Loucy (cell line): ENCODE results near the gene KRR1.

ENCODE experiments used
- H2AFZ ChIP-seq: fragments of 200-600 bp; sonication (generic); 2 replicates; pipeline ENCODE4 v1.6.0; 2016; ENCODE audit warnings: antibody characterized with exemption, mild to moderate bottlenecking, low read length, moderate library complexity
- H3F3A ChIP-seq: fragments of 200-600 bp; 2 replicates; pipeline ENCODE4 v1.6.0; 2016; ENCODE audit warnings: antibody characterized with exemption, low read depth, mild to moderate bottlenecking
- H3K27me3 ChIP-seq: fragments of 200-600 bp; sonication (generic); 2 replicates; pipeline ENCODE4 v1.6.1; 2014; ENCODE audit warnings: low read length, mild to moderate bottlenecking; ENCODE audit not compliant: insufficient read depth, poor library complexity, severe bottlenecking
- H3K36me3 ChIP-seq: fragments of 200-600 bp; sonication (generic); 2 replicates; pipeline ENCODE4 v1.6.1; 2016; ENCODE audit warnings: low read length; ENCODE audit not compliant: insufficient read depth
- H3K4me1 ChIP-seq: fragments of 200-600 bp; sonication (generic); 2 replicates; pipeline ENCODE4 v1.5.1; 2014; ENCODE audit warnings: low read length, mild to moderate bottlenecking; ENCODE audit not compliant: insufficient read depth, poor library complexity, severe bottlenecking
- H3K4me2 ChIP-seq: fragments of 200-600 bp; sonication (generic); 2 replicates; pipeline ENCODE4 v1.6.0; 2014; ENCODE audit warnings: antibody characterized with exemption, low read length, low read depth, mild to moderate bottlenecking; ENCODE audit not compliant: poor library complexity, severe bottlenecking
- H3K4me3 ChIP-seq: fragments of 200-600 bp; sonication (generic); 2 replicates; pipeline ENCODE4 v1.5.1; 2014; ENCODE audit warnings: low read length, mild to moderate bottlenecking, mixed read lengths; ENCODE audit not compliant: poor library complexity, severe bottlenecking
- H3K79me2 ChIP-seq: fragments of 200-600 bp; sonication (generic); 2 replicates; pipeline ENCODE4 v1.6.1; 2014; ENCODE audit warnings: low read length; ENCODE audit not compliant: insufficient read depth
- H3K9ac ChIP-seq: fragments of 200-600 bp; sonication (generic); 2 replicates; pipeline ENCODE4 v1.6.0; 2014; ENCODE audit warnings: mild to moderate bottlenecking, low read depth, low read length, moderate library complexity; ENCODE audit not compliant: poor library complexity, severe bottlenecking
- H3K9me2 ChIP-seq: fragments of 200-600 bp; sonication (generic); replicated peaks from 2 replicates; pipeline ENCODE4 v1.6.1; 2016; ENCODE audit warnings: low read depth, low read length, mixed read lengths
- H3K9me3 ChIP-seq: fragments of 200-600 bp; sonication (generic); 2 replicates; pipeline ENCODE4 v1.6.1; 2014; ENCODE audit warnings: mild to moderate bottlenecking, antibody characterized with exemption, low read length, low read depth; ENCODE audit not compliant: insufficient read depth
- H4K20me1 ChIP-seq: fragments of 200-600 bp; sonication (generic); 2 replicates; pipeline ENCODE4 v1.6.0; 2014; ENCODE audit warnings: antibody characterized with exemption, low read length, mild to moderate bottlenecking; ENCODE audit not compliant: insufficient read depth, poor library complexity, severe bottlenecking
- EZH2phosphoT487 ChIP-seq: fragments of 200-600 bp; IDR thresholded peaks from 2 replicates; pipeline ENCODE4 v1.6.1; 2018; ENCODE audit warnings: antibody characterized with exemption, mild to moderate bottlenecking, moderate library complexity, borderline replicate concordance
- TF ChIP-seq, protein P1 (sequence below): fragments of 200-600 bp; sonication (generic); conservative IDR thresholded peaks from 2 replicates; pipeline ENCODE4 v1.5.1; 2014; ENCODE audit warnings: mild to moderate bottlenecking, antibody characterized with exemption, low read length

KRR1 gene

DNA sequence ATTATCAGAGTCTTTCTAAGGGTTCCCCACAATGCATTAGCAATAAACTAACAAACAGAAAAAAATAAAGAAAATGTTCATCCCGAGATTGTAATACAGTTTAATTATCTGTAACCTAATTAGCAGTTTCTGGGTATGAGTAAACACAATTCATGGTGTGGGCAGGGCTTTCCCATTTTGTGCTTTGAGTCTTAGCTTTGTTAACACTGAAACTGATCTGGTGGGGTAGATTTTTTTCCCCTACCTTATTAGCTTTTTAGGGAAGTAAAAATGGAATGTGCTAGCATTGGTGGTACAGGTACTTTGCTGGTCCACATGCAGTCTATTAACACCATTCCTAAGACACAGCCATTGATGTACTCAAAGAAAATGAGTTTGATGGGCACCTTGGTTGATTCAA lies 18.4 kb upstream of the KRR1 start:
- Histone ChIP-seq H3K9me3 (no peaks in the 10 kb centered on the region), H3K9me2 (no peaks in the 10 kb centered on the region), H3K9ac (no peak overlapping the region), H3K4me2 (no peak overlapping the region), H3F3A (no peaks in the 10 kb centered on the region), H3K79me2 (no peaks in the 10 kb centered on the region), H3K27me3 (no peaks in the 10 kb centered on the region), H2AFZ (no peak overlapping the region), H3K4me1 (peaks cover under 1% of the 10 kb centered on the region), H4K20me1 (no peaks in the 10 kb centered on the region), H3K4me3 (no peak overlapping the region), H3K36me3 (no peaks in the 10 kb centered on the region)
- TF ChIP-seq, protein P1, sequence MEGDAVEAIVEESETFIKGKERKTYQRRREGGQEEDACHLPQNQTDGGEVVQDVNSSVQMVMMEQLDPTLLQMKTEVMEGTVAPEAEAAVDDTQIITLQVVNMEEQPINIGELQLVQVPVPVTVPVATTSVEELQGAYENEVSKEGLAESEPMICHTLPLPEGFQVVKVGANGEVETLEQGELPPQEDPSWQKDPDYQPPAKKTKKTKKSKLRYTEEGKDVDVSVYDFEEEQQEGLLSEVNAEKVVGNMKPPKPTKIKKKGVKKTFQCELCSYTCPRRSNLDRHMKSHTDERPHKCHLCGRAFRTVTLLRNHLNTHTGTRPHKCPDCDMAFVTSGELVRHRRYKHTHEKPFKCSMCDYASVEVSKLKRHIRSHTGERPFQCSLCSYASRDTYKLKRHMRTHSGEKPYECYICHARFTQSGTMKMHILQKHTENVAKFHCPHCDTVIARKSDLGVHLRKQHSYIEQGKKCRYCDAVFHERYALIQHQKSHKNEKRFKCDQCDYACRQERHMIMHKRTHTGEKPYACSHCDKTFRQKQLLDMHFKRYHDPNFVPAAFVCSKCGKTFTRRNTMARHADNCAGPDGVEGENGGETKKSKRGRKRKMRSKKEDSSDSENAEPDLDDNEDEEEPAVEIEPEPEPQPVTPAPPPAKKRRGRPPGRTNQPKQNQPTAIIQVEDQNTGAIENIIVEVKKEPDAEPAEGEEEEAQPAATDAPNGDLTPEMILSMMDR, result no peak
- no peak for TF ChIP-seq EZH2phosphoT487

DNA sequence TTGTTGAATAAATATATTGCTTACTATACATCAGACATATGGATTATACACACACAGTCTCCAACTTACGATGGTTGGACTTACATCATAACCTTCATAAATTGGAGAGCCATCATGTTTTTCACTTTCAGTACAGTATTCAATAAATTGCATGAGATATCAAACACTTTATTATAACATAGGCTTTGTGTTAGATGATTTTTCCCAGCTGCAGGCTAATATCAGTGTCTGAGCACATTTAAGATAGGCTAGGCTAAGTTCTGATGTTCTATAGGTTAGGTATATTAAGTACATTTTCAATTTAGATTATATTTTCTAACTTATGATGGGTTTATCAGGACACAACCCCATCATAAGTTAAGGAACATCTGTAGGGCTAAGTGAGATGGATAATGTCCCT lies 17.9 kb upstream of the KRR1 start:
- no peaks in the 10 kb centered on the region for H4K20me1 ChIP-seq
- H3K9me3 ChIP-seq, result no peaks in the 10 kb centered on the region
- H3F3A ChIP-seq, result no peaks in the 10 kb centered on the region
- TF ChIP-seq, protein P1, result no peak
- no peaks in the 10 kb centered on the region for H3K9me2 ChIP-seq
- H3K9ac ChIP-seq, result no peak overlapping the region
- no peak overlapping the region for H3K4me2 ChIP-seq
- no peaks in the 10 kb centered on the region for H3K4me1 ChIP-seq
- no peaks in the 10 kb centered on the region for H3K79me2 ChIP-seq
- no peak overlapping the region for H2AFZ ChIP-seq
- H3K36me3 ChIP-seq, result no peaks in the 10 kb centered on the region
- H3K4me3 ChIP-seq, result no peak overlapping the region
- no peaks in the 10 kb centered on the region for H3K27me3 ChIP-seq

DNA sequence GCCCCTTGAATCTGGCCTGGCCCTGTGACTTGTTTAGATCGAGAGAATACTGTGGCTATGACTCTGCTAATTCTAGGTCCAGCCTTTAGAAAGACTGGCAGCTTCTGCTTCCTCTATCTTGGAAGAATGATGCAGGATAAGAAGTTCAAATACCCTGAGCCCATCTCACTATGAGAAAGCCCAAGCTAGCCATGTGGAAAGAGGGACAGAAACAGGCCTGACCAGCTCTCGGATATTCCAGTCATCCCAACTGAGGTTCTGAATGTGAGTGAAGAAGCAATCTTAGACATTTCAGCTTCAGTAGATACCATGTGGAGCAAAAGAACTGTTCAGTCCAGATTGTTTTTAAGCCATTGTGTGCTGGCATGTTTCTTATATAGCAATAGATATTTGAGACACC lies 17.3 kb upstream of the KRR1 start:
- Histone ChIP-seq H4K20me1 (no peaks in the 10 kb centered on the region), H3K9me2 (no peaks in the 10 kb centered on the region), H3K4me2 (no peak overlapping the region), H3K9ac (no peak overlapping the region), H3K36me3 (no peaks in the 10 kb centered on the region), H3K9me3 (no peaks in the 10 kb centered on the region), H3K79me2 (no peaks in the 10 kb centered on the region), H3K27me3 (no peaks in the 10 kb centered on the region), H3K4me1 (no peaks in the 10 kb centered on the region), H2AFZ (no peak overlapping the region), H3F3A (no peaks in the 10 kb centered on the region), H3K4me3 (no peak overlapping the region)
- TF ChIP-seq EZH2phosphoT487, result no peak
- TF ChIP-seq, protein P1, result no peak
